GM10266 (cell line): ENCODE results near the gene TBXAS1.

Experiments
- DNase-seq: peaks from one replicate; pipeline ENCODE4 v3.0.0; 2012; ENCODE audit errors: extremely low spot score
- CTCF ChIP-seq: IDR thresholded peaks from 2 replicates; pipeline ENCODE4 v1.5.1; 2012; ENCODE audit warnings: mild to moderate bottlenecking, low read depth; ENCODE audit not compliant: control insufficient read depth, insufficient read depth; ENCODE audit errors: missing control alignments

Gene TBXAS1

DNA sequence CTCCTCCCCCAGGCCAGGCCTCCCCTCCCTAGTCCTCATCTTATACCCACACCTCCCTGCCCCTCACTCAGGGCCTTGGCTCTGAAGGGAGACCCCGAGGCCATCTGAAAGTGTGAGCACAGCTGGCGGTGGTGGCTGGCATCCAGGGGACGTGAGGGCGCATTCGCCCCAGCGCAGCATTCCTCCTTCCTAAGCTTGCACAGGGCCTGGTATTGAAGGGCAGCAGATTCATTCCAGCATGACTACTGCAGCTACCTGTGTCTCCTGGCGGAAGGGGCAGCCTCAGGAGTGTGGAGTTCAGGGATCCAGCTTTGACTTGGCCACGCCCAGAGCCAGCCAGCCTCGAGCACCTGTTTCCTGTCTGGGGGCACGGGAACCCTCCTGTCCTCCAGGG lies 161.1 kb downstream of the TBXAS1 start:
- DNase-seq = no peak
- no peak for TF ChIP-seq CTCF

DNA sequence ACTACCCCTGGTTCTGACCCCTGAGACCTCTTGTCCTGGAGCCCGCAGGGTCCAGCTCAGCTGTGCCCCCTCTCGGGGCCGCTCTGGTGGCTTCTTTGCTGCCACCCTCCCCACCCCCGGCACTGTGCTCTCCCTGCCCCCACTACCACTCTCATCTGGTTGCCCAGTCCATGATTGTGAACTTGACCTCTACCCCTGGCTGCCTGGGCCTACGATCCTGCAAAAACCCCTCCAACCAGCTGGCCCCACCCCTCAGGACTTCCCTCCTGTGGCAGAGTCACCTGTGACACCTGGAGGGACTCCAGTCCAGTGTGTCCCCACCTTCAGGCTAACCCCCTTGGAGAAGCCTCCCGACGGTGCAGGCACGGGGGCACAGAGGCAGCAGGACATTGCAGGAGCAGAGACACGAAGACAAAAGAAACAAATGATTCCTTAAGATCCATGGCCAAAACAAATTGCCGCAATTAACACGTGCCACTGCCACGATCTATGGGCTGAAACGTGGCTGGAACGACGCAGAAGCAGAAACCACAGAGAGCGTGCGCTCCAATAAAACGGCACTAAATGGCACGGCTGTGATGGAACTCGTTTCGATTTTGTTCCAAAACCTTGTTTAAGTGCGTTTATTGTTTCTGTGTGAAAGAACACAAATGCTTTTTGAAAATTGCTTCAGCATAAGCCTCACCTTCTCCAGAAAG lies 161.7 kb downstream of the TBXAS1 start:
- no peak for DNase-seq
- TF ChIP-seq CTCF = no peak

- TF ChIP-seq CTCF = no peak
- no peak for DNase-seq
These were observed 162.2 kb downstream of the TBXAS1 start for GRCh38 chr7:139991269-139991666.

DNA sequence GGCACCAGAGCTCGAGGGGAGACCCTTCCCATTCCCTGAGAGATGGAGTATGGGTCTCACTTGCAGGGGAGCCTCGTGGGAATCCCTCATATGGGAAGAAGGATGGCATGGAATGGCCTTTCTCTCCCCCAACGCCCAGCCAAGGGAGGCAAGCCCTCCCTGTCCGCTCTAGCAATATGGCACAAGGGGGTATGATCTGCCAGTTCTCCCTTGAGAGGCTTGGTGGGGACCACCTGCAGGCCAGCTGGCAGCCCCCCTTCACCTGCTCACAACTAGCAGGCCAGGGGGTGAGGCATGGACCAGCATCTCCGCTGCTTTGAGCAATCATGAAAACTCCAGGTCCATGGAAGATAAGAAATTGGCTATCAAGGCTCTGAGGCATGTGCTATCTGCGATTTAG lies 162.8 kb downstream of the TBXAS1 start:
- TF ChIP-seq CTCF = no peak
- DNase-seq = no peak

DNA sequence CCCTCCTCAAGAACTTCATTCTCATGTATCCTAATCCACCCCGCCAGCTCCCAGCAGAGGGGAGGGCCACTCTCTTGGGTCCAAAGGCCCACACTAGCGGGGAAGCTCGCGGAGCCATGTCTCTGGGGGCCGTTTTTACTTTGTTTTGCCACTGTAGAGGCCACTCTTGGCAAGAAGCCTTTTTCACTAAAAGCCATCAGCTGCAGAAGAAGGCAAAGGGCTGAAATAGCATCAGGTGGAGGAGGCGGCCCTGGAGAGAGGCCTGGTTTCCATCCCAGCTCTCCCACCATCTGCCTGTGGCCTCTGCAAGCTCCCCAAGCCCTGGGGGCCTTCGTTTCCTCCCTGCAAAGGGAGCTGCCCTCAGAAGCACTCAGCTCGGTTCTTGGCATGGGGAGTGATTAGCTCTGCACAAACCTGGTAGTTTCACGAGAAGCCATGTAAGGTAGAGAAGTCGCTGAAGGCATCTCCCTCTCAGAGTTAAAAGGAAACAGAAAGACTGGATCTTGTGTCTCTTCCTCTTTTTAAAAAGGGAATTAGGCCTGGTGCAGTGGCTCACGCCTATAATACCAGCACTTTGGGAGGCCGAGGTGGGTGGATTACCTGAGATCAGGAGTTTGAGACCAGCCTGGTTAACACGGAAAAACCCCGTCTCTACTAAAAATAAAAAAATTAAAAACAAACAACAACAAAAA lies 163.4 kb downstream of the TBXAS1 start:
- no peak for DNase-seq
- TF ChIP-seq CTCF = no peak

- DNase-seq = no peak
- no peak for TF ChIP-seq CTCF
These were observed 164.1 kb downstream of the TBXAS1 start for GRCh38 chr7:139993169-139993568.

- TF ChIP-seq CTCF = no peak
- no peak for DNase-seq
These were observed 164.5 kb downstream of the TBXAS1 start for GRCh38 chr7:139993592-139993991.
